Activated effector memory CD4-positive, alpha-beta T cell treated with anti-CD3 and anti-CD28 coated beads, Interleukin-2, amount 50 U/mL, for 16 hours (primary cell): ENCODE data around the gene TTC7B.
"Not testable (repeated sequence)": the region's sequence is repeated elsewhere in the genome, so short reads cannot be mapped to it uniquely, and the experiment has no call there.

Source experiments
- DNase-seq: peaks from one replicate; pipeline ENCODE4 v3.0.0-alpha.2; 2020

Gene TTC7B

DNA sequence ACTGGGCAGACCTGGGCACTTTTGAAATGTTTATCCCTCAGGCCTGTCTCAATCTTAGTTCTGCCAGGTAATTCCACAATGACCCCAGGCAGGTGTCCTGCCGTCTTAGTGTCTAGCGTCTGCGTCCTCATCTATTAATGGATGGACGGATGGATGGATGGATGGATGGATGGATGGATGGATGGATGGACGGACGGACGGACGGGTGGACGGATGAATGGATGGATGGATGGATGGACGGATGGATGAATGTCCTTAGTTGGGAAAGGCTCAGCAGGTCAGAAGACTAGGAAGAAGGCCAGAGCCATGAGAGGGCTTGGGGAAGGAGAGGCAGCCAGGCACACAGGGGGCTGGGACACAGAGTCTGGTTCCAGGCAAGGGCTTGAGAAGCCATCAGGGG, 278.1 kb downstream of the TTC7B start:
- DNase-seq: no peak

DNA sequence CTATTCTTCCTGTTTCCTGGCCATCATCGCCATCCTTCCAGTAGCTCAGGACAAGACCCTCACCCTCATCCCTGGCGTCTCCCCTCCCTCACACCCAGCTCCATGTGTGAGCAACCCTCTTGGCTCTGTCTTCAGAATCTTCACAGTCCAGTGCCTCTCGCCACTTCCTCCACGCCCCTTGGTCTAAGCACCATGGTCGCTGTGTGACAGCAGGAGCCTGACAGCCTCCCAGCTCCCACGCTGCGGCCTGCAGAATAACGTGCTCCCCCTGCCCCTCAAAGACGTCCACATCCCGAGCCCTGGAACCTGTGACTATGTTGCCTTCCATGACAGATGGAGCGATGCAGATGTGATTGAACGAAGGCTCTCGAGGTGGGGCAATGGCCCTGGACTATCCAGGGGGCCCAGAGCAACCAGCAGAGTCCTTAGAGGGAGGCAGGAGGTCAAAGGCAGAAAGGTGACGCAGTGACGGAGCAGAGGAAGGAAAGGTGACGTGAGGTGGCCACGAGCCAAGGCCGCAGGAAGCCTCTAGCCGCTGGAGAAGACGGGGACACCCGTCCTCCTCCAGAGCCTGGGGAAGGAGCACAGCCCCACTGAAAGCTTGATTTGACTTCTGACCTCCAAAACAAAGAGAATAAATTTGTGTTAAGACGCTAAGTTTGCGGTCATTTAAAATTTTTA, 279.6 kb downstream of the TTC7B start:
- no peak for DNase-seq

DNA sequence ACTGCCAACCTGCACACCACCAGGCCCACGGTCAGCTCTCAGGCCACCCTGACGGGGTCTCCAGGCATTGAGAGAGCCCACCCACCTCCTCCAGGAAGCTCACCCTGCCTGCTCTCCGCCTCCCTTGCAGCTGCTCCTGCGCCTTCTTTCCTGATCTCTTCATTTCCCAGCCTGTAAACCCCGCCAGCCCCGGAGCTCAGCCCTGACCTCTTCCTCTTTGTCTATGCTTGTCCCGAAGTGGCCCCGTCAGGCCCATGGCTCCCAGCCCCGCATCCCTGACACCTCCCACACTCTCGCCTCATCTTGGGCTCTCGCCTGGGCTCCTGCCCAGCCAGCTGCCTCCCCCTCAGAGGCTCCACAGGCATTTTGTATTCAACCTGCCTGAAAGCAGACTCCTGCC, 280.1 kb downstream of the TTC7B start:
- no peak for DNase-seq

DNA sequence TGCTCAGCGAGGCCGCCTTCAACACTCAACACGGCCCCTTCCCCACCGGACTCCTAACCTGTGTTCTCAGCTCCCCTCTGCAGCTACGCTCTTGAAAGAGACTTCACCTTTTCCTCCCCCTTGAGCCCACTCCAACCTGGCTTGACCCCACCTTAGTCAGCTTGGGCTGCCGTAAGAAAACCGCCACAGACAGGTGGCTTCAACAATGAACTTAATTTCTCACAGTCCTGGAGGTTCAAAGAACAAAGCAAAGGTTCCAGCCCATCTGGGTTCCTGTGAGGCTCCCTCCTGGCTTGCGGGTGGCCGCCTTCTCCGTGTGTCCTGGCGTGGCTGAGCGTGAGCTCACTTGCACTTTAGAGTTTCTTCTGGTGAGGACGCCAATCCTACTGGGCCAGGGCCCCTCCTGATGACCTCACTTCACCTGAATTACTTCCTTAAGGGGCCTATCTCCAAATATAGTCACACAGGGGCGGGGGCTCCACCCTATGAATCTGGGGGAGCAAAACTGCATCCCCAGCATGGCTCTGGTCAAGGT, 280.6 kb downstream of the TTC7B start:
- DNase-seq: no peak

DNA sequence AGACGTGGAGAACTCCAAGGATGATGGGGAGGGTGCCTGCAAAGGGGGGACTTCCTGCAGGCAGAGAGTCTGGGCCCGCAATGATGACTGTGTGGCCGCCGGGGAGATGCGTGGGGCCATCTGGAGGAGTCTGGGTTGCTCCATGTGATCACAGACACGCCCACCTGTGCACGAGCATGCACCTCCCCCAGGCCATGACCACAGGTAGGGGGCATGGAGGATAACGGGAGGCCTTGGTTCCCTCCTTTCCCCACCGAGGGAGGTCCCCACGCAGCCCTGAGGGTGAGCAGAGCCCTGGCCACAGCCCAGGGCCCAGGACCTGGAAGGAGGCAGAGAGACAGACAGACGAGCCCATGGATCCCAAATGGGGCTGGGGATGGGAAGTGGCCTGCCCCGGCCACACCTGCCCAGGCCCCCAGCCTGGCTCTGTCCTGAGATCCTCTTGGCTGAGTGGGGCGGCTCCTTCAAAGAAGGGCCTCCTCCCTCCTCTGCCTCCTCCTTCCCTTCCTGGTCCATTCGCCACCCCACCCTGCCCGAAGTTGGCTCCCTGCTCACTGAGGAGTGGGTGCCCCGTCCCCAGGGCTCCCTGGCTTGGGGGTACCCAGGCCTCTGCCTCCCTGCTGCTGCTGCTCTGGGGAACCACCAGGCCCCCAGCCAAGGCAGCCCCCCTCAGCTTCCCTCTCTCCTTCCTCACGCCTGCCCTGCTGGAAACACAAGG, 281.2 kb downstream of the TTC7B start:
- no peak for DNase-seq

DNA sequence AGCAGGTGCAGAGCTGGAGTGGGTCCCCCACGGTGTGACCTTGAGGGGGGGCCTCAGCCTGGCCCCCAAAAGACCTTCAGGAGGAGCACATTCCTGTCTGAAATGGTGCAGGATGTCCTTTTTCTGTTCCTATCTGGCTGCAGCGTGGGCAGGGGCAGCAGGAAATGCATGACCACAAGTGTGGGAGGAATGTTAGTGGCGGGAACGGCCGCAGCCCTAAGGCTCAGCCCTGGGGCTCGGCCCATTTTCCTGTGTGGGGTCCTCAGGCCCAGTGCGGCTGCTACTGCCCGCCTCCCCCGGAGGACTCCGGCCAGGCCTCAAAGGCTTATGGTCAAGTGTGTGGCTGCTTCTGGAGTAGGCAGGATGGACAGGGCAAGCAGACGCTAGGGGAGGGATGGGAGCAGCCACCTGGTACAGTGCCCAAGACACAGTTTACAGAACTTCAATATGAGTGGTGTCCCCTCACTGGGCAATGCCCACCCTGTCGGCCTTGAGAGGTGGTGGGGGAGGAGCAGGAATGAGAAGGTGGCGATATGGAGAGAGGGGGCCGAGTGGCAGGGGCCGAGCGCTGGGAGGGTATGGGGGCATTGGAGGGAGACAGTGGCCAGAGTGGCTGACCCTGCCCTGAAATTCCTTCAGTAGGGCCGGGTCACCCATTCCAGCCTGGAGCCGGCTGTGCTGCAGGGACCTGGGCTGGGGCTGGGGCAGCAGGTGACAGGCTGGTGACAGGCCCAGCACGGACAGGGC, 282.0 kb downstream of the TTC7B start:
- DNase-seq: no peak

DNA sequence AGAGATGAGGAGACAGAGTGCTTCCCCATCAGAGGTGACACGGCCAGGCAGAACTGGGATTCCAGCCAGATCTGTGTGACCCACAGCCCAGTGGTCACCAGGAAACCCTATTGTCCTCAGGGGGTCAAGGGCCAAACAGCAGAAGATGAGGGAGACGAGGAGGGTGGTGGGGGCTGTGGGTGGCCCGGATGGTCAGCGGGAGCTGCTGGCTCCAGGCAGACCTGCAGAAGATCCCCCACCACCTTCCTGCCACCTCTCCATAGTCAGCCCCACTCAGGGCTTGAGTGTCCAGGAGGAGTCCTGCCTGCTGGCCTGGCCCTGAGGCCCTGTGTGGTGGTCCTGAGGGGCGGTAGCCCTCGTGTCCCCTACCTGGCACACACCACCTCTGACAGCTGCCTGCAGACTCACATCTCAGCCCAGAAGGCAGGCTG, 282.6 kb downstream of the TTC7B start:
- DNase-seq: no peak

DNA sequence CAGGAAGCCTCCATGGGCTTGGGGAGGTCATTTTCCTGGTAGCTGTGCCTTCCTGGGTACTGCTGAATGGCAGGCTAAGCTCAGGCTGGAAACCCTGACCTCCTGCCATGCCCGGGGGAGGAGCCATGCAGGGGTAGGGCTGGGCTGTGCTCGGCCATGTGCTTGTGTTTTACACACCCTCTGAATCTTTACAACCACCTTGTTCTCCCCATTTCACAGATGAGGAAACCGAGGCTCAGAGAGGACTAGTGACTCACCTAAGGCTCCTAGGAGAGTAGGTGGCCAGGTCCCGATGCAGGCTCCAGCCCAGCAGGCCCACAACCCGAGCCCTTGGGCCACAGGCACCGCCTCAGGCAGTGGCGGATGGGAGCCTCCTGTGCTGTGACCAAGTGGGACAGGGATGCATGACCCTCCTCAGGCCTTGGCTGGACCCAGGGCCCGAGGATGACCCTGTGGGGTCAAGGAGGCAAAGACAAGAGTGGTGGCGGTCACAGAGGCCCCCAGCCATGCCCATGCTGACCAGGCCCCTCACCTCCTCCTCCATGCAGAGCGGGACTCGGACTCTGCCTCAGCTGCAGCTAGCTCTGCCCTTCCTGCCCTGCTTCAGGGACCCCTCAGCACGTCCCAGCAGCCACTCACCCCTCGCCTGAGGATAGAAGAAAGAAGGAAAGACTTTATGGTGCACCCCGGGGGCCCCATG, 283.3 kb downstream of the TTC7B start:
- DNase-seq: no peak

DNA sequence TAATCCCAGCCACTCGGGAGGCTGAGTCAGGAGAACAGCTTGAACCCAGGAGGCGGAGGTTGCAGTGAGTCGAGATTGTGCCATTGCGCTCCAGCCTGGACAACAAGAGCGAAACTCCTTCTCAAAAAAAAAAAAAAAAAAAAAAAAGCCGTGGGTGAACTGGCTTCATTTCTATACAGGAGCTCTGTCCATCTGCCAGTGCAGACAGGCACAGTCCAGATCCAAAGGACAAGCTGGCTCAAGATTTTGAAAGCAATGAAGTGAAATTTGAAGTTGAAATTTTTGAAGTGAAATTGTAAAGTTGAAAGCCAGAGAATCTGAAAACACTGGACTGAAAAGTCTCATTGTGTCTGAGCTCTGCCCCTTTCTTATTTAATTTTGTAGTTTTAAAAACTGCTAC, 284.7 kb downstream of the TTC7B start:
- DNase-seq: no peak

DNA sequence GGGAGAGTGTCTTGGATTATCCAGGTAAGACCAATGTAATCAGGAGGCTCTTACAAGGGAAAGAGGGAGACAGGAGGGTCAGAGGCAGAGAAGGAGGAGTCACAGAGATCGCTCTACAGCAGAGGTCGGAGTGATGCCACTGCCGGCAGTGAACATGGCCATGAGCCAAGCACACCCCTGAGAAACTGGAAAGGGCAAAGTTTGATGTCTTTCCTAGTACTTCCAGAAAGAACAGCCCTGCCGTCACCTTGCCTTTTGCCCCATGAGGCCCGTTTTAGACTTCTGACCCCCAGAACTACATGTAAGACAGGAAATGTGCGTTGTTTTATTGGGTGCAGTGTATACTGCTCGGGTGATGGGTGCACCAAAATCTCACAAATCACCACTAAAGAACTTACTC, 285.7 kb downstream of the TTC7B start:
- DNase-seq: no peak

DNA sequence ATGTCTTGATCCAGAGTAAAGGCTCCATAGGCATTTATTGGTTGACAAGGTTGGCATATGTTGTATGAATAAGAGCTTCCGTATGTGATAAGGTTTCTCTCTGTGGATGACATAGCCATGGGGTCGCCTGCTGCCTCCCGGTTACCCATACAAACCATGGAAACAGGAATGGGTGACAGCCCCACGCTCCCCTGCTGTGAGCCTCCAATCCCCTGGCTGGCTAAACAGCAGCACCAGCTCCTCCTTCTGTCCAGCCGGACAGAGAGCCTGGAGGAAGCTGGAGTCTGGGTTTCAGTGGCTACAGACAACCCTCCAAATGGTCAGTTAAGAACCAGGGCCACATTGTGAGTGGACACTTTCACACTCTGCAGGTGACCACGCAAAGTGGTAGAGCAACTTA, 288.3 kb downstream of the TTC7B start:
- DNase-seq: no peak

DNA sequence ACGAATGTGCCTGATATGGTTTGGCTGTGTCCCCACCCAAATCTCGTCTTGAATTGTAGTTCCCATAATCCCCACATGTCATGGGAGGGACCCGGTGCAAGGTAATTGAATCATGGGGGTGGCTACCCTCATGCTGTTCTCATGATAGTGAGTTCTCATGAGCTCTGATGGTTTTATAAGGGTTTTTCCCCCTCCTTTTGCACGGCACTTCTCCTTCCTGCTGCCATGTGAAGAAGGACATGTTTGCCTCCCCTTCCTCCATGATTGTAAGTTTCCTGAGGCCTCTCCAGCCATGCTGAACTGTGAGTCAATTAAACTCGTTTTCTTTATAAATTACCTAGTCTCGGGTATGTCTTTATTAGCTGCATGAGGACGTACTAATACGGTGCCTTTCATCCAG, 289.7 kb downstream of the TTC7B start:
- DNase-seq: not testable (repeated sequence)

DNA sequence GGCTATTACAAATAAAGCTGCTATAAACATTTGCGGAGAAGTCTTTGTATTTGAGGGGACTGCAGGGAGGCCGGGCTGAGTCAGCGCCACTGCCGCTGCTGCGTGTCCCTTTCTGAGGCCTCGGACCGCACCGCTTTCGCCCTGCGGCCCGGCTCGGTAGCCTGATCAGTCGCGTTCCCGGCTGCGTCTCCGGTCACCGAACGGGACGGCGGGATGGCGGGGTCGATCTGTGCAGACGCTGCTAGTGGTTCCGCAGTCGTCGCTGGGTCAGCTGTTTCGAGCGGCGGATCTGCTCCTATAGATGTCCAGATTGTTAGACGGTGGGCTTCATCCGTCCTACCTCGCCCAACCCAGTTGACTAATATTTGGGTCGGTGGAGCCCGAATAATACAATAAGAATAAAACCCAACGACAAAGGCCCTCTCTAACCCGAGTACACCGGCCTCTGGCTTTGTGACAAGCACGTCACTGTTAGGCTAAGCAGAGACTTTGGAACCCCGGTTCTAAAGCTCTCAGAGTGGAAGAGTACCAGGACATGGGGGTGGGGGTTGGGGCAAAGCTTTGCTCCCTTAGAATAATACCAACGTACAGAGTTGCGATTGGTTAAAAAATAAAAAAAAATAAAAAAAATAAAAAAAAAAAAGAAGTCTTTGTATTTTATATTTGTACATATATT, 290.7 kb downstream of the TTC7B start:
- not testable (repeated sequence) for DNase-seq

DNA sequence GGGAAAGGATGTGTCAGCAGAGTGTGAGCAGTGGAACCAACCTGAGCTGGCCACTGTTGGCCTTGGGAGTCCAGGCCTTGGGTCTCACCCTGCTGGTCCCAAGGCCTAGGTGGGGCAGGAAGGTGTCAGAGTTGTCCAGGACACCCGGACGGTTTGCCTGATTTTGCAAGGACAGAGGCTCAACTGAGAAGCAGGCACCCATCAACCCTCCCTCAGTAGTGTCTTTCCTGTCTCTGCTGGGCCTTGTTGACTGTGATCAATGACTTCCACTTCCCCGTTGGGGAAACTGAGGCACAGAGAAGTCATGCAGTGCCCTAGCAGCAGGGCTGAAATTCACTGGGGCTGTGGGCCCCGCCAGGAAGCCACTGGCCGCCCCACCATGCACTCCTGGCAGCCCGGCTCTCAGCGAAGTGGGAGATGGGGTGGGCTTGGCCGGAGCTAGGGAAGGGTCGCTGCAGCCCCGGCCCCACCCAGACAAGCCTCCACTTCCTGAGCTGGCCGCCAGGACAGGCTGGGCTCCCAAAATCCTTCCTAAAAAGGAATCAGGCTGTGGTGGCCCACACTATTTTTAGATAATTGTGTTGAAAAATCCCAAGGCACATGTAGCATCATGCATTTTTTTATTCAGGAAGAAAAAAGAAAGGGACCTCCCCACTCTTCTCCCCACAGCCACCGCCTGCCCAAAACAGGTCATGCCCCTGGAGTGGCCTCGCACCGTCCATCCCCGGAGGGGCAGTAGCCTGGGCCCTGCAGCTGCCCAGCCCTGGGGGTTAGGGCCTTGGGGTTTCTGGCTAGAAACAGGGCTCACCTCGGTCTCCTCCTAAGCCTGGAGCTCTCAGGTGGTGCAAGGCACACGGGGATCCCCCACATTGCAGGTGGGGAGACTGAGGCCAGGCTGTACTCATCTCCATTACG, 292.0 kb downstream of the TTC7B start:
- DNase-seq: no peak

DNA sequence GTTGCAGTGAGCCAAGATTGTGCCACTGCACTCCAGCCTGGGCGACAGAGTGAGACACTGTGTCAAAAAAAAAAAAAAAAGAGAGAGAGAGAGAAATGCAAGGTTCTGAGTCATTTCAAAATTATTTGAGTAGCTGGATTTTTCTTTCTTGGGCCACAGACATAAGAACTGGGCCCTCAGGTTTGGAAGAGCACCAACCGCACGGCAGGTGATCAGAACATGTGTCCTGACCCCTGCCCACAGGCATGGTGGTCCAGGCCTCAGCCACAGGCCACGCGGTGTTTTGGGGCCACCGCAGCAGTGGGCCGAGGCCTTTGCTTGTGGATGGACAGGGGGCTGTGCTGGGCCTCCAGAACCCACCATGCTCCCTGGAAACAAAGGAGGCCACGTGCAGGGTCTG, 292.7 kb downstream of the TTC7B start:
- DNase-seq: no peak

DNA sequence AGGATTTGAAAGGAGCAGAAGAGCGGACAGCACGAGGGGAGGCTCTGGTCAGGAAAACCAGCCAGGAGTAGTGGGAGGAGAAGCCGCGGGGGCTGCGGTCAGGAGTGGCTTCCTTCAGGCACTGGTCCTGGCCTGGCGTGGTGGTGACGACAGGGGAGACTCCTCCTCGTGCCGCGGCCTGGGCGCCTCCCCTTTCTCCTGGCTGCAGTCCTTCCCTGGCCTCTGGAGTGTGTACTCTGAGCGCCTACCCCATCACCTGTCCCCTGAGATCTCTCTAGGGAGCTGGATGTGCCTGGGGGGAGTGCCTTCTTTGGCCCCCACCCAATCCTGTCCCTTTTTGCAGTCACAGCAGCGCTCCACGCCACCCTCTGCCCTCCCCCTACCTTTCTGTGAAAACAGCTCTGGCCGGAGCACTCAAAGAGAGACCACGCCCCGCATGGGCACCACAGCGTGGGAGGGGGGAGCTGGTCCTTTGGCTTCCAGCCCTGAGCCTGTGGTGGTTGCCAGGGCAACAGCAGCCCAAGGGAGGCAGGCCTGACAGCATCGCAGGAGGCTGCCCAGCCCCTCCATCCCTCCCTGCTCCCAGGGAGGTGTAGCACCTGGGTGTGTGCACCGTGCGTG, 293.5 kb downstream of the TTC7B start:
- no peak for DNase-seq

DNA sequence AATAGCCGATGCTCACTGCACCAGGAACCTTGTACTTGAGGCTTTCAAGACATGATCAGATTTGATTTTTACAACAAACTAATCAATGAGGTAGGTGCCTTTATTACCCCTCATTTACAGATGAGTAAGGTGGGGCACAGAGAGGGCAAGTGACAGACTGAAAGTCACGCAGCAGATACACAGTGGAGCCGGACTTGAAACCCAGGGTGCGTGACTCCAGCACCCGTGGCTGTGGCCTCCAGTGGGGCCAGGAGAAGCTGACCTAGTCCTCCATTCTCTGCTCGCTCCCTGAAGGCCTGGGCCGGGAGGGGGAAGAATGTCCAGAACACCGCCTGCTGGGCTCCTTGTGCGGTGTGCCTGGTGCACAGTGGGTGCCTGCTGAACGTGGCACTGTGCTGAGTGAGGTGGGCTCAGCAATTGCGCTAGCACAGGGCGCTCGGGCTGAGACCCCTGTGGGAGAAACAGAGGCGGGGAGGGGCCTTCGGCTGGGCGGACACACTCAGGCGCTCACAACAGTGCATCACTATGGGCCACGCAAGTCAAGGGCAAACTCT, 294.2 kb downstream of the TTC7B start:
- no peak for DNase-seq

DNA sequence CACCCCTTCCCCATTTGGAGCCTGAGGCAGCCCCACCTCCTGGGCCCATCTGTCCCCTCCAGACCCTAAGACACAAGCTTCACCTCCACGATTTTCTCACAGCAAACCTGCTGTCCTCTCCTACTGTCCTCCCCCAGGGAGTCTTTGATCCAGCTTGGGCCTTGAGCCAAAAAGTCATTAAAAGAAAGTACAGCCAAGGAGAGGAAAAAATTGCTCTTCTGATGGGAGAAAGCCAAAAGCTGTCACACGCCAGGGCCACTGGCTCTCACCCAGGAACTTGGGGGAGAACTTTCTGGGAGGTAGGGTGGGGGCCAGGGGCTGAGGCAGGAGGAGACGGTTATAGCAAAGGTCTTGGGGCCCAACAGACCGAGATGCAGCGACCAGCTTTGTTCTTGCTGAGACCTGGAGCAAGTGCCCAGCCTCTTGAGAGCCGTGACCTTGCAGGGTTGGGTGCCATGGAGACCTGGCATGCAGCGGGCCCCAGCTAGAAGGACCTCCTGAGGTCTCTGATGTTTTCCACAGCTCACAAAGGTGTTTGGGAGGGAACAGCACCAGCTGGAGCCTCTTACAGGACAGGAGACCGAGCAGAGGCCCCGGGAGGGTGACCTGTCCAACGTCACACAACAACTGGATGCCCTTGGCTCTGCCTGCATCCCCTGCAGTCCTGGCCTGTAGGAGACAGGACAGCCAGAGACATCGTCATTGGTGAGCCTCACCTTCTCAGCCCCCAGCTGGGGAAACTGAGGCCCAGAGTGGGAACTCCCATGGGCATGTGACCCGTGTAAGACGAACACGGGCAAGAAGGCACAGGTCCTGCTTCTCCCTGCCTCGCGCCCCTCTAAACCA, 294.9 kb downstream of the TTC7B start:
- no peak for DNase-seq

DNA sequence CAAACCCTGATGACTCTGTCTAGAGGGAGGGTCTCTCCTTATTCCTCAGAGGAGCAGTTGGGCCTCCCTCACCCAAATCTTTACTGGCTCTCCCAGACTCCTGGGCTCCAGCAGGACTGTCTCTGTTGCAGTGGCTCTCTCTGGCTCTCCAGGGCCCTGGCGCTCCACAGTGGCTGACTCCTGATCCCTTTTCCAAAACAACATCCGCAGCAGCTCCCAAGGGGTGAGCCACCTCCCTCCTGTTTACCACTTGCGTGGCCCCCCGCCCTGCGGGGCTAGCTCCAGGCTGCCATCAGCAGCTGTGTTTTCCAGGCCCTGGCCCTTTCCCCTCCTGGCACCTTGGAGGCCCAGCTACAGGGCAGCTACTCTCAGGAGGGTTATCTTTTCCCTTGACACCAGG, 295.9 kb downstream of the TTC7B start:
- no peak for DNase-seq
